GM12874 (cell line): ENCODE results near the gene ATP6V1B1.

Source experiments
- TF ChIP-seq, protein P1 (sequence below): IDR thresholded peaks from 2 replicates; pipeline ENCODE4 v1.5.1; 2011; ENCODE audit warnings: low read depth, mild to moderate bottlenecking, control low read depth, low read length, moderate library complexity; ENCODE audit not compliant: insufficient read depth

ATP6V1B1 gene

DNA sequence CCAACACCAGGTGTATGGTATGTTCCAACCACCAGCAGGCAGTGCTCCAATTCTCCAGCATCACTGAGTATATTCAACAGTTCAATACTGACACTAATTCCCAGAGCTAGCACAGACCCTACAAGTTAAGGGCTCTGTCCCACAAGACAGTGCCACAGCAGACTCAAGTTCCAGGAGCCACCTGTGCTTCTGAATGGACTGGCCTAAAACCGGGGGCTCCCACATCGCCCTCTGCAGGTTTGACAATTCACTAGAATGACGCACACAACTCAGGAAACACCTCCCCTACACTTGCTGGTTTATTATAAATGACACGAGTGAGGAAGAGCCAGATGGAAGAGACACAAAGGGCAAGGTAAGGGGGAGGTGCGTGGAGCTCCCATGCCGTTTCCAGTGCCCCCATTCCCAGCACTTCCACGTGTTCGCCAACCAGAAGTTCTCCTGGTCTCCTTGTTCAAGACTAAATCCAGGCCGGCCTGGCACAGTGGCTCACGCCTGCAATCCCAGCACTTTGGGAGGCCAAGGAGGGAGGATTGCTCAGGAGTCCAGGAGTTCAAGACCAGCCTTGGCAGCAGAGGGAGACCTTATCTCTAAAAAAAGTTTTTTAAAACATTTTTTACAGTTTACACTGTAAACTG lies 12.2 kb upstream of the ATP6V1B1 start:
- TF ChIP-seq, protein P1, sequence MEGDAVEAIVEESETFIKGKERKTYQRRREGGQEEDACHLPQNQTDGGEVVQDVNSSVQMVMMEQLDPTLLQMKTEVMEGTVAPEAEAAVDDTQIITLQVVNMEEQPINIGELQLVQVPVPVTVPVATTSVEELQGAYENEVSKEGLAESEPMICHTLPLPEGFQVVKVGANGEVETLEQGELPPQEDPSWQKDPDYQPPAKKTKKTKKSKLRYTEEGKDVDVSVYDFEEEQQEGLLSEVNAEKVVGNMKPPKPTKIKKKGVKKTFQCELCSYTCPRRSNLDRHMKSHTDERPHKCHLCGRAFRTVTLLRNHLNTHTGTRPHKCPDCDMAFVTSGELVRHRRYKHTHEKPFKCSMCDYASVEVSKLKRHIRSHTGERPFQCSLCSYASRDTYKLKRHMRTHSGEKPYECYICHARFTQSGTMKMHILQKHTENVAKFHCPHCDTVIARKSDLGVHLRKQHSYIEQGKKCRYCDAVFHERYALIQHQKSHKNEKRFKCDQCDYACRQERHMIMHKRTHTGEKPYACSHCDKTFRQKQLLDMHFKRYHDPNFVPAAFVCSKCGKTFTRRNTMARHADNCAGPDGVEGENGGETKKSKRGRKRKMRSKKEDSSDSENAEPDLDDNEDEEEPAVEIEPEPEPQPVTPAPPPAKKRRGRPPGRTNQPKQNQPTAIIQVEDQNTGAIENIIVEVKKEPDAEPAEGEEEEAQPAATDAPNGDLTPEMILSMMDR = peak; percentile 39

DNA sequence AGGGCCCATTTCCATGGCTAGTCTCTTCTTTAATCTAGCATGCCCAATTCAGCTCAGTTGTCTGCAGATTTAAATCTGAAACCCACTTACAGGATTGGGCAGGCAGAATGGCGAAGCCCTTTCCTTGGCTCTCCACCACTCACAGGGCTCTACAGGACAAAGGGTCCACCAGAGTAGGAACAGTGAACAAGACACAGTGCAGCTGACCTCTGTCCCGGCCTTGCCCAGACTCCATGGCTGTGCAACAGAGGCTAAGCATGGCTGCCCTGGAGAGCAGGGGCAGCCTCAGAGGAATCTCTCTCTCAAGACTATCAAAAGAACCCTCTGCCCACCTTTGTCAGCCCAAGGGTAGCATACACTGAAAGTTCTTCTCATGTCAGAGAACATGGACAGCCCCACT lies 9.7 kb upstream of the ATP6V1B1 start:
- TF ChIP-seq, protein P1 = no peak

DNA sequence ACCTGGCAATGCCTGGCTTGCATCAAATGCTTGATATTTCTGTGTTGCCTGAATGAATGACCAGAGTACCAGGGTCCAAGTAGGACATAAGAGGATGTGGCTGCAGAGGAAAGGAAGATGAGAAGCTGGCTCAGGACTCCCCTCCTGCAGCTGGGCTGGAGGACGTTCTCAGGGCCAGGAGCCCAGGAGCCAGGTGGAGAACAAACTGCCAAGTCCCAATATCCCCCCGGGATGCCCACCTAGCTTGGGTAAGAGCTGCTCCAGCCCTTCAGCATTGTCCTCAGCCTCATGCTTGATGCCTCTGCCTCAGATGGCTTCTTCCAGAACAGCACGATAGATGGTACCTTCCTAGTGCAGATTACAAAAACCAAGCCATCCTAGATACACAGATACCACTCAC lies 8.6 kb upstream of the ATP6V1B1 start:
- TF ChIP-seq, protein P1 = no peak

DNA sequence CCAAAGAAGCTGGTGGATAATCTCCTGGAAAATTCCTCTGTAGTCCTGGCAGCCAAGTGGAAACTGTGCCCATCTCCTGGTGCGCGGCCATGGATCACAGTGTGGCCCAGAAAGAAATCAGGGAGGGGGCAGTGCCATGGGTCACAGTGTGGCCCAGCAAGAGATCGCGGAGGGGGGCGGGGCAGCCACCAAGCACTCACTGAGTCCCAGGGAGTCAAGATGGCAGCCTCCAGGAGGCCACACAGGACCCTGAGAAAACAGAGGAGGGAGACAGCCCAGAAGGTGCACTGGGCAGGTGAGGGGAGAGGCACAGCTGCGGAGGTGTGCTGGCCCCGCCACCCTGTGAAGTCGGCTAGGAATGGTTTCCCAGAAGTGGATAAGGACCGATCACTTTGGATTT lies 8.1 kb upstream of the ATP6V1B1 start:
- TF ChIP-seq, protein P1 = no peak

DNA sequence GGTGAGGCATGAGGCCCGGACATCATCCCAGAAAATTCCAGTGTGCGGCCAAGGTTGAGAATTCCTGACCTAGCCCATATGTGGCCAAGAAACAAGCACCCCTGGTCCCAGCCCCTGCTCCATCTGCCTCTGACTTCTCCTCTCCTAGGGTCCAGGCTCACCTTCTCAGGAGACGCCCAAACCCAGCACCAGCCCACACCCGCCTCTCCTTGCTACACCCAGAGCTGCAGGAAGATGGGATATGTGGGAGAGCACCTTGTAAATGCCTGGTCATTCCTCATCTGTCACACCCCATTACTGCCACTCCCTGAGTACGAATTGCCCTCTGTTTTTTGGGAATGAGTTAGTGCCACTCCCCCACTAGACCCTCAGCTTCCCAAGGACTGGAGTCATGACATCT lies 7.3 kb upstream of the ATP6V1B1 start:
- TF ChIP-seq, protein P1 = no peak

DNA sequence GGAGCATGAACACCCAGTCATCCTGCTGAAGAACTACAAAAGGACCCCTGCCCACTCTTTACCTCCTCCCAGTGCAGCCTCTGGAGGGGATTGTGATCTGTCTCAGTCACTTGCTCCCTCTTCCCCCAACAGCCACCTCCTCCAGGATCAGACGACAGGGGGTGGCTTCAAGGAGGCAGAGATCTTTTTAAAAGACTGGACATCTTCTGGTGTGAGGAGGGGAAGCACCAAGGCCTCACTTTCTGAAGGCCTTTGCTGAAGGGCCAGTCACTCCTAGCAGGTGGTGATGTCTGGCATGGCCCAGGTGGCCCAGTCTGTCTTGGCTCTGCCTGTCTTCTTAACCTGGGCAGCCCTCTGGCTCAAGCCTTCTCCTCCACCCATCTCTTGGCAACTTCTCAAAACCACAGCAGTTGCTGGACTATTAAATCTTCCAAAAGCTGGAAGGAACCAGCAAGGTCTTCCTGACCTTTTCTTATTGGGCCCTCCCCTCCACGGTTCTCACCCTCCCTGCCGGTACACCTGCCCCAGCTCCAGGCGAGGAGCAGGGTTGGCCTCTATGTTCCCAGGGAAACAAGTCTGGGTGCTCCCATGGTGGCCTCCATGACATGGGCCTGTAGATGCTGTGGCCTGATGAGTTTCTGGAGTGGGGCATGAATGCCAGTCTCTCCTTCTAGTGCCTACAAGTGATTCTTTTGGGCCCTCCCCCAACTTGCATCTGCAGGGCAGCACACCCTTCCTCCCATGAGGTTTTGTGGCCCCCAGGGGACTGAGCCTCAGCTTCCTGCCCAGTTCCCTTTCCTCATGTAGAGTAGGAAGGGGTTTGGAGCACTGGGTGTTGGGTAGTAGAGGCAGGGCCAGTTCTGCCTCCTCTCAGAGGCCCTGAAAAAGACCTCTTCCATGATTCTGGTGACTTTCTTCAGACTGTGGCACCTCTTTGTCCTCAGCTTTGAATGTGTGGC lies 5.0 kb upstream of the ATP6V1B1 start:
- TF ChIP-seq, protein P1 = no peak

DNA sequence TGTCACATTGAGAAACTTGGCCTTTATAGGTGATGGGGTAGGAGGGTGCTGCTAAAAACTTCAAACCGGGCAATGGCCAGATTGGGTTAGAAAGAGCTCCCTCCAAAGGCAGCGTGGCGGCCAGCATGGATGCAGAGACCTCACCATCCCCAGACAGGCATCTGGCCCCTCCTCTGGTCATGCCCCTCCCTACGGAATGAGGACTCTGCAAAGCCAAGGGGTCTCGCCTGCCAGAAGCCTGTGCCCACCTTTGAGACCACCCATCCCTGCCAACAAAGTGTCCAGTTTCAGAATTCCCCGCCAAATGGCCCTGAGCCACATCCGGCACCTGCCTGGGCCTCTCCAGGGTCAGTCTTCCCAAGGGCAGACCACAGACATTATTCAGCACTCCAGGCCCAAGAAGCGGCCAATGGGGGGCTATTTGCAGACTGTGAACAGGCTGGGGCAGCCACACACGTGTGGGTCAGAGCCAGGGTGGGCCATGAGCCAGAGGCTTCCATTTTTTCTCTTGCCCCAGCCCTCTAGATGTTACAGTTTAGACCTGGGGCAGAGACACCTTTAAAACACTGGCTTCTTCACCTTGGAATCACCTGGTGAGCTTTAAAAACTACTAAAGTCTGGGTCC lies 4.2 kb upstream of the ATP6V1B1 start:
- TF ChIP-seq, protein P1 = no peak
